Measurements from ENCODE around the gene MDM2. TPM values are rescaled to one million over a fixed set of nuclear protein-coding genes. Genes with fewer than 3 reads are reported as not detected.

MDM2 gene
- total RNA-seq, 2 experiments from 2014 or later = 148 to 153 TPM

DNA sequence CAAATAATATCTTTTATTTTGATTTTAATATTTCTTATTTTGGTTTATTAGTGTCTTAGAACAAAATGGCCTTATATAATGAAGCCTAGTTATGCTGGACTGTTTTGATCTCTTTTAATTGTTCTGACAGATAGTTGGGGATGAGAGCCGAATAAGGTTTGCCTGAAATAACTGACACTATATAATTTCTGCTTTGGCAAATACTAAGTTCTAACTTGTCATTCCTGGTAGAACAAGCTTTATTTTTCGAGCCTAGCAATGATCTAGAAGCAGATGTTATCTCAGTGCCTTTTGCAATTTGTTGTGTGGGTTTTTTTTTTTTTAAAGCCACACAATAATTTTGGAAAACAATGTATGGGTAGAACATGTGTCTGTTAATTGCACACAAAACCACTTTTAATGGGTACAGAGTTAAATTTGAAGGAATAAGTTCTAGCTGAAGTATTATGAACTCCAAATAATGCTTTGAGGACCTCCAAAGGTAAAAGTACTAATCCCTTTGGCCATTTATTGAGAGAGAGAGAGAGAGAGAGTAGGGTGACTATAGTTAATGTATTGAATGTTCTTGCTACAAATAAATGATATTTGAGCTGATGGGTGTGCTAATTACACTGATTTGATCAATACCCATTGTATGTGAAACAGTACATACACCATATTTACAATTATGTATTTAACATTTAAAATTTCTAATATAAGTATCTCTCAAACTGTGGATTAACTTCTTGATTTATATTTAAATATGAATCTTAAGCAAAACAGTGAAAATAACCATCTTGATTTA lies 35.0 kb downstream of the MDM2 start:
- H3K4me1 Mint-ChIP-seq (ENCODE audit: low read depth) = no peaks in the 10 kb centered on the region
- ChIA-PET CTCF (interaction anchor here (0.6 to 1.2 kb wide), 3 partner anchors 12 to 227 kb away, joined by 3 to 4 read pairs (median 3); no protein-coding TSS in a partner anchor), POLR2A (no interaction called here)
- no peaks in the 10 kb centered on the region for H3K27me3 Mint-ChIP-seq
- no peaks in the 10 kb centered on the region for H3K9me3 Mint-ChIP-seq
- TF ChIP-seq, protein P1, sequence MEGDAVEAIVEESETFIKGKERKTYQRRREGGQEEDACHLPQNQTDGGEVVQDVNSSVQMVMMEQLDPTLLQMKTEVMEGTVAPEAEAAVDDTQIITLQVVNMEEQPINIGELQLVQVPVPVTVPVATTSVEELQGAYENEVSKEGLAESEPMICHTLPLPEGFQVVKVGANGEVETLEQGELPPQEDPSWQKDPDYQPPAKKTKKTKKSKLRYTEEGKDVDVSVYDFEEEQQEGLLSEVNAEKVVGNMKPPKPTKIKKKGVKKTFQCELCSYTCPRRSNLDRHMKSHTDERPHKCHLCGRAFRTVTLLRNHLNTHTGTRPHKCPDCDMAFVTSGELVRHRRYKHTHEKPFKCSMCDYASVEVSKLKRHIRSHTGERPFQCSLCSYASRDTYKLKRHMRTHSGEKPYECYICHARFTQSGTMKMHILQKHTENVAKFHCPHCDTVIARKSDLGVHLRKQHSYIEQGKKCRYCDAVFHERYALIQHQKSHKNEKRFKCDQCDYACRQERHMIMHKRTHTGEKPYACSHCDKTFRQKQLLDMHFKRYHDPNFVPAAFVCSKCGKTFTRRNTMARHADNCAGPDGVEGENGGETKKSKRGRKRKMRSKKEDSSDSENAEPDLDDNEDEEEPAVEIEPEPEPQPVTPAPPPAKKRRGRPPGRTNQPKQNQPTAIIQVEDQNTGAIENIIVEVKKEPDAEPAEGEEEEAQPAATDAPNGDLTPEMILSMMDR (IDR thresholded peaks at IDR 0.05) = no peak
- H3K27ac Mint-ChIP-seq = no peak overlapping the region
- intact Hi-C loops (cut with micrococcal nuclease) = no loop called here
- H3K4me3 Mint-ChIP-seq = no peak overlapping the region
- H3K36me3 Mint-ChIP-seq (ENCODE audit: low read depth) = peaks cover 47% of the 10 kb centered on the region
- DNase-seq (no peak), ATAC-seq (no peak)

DNA sequence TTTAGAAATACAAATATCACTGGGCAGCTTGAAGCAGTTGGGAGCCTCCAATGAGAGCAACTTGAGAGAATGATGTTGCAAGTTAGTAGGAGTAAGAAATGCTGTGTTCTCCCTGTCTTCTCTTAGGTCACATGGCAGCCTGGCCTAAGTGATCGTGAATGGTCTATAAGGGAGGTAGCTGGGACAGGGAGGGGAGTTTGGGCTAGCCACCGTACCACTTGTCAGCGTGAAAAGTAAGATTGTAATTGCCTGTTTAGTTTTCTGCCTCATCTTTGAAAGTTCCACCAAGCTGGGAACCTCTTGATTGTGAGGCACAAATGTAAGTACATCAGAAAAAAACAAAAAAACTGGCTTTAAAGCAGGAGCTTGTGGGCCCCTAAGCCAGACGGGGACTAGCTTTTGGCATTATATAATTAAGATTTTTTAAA lies 36.4 kb downstream of the MDM2 start:
- H3K9me3 Mint-ChIP-seq = no peaks in the 10 kb centered on the region
- no peak for DNase-seq
- H3K36me3 Mint-ChIP-seq (ENCODE audit: low read depth) = peaks cover 37% of the 10 kb centered on the region
- H3K4me3 Mint-ChIP-seq = no peak overlapping the region
- TF ChIP-seq, protein P1 (IDR thresholded peaks at IDR 0.05) = no peak
- H3K4me1 Mint-ChIP-seq (ENCODE audit: low read depth) = no peaks in the 10 kb centered on the region
- no peak overlapping the region for H3K27ac Mint-ChIP-seq
- ChIA-PET POLR2A (interaction anchor here (0.7 to 1.2 kb wide), 3 partner anchors 162 to 208 kb away, joined by 3 to 4 read pairs (median 3); no protein-coding TSS in a partner anchor), CTCF (interaction anchor here (0.7 to 1.6 kb wide), 3 partner anchors 14 to 225 kb away, joined by 3 to 8 read pairs (median 3); no protein-coding TSS in a partner anchor)
- H3K27me3 Mint-ChIP-seq = no peaks in the 10 kb centered on the region
- intact Hi-C loops (cut with micrococcal nuclease) = no loop called here
- no peak for ATAC-seq

DNA sequence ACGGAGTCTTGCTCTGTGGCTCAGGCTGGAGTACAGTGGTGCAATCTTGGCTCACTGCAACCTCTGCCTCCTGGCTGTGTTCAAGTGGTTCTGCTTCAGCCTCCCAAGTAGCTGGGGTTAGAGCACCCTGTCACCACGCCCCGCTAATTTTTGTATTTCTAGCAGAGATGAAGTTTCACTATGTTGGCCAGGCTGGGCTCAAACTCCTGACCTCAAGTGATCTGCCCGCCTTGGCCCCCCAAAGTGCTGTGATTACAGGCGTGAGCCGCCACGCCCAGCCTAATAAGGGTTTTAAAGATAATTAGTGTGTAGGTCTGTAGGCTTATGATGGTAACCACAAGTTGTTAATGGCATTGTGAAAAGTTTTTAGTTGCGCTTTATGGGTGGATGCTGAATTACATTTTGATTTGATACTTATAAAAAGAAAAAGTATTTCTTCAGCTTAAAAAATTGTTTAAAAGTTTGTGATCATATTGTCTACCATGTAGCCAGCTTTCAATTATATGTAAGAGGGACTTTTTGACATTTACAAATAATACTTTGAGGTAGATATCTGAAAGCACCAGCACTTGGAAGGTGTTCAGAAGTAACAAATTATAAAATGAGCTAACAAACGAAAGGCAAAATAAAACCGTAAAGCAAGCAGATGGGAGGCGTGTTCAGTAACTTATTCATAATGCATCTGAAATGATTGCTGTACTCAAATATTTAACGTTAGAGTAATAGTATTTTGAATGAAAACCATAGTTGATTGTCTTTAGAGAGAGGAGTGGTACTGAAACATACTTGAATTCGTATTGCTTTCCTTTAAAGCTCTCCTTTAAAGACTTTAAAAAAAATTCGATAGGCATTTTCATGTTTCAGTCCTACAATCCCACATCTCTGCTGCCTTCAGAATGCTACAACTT lies 37.1 kb downstream of the MDM2 start:
- Mint-ChIP-seq H3K27ac (no peak overlapping the region), H3K4me3 (no peak overlapping the region), H3K27me3 (no peaks in the 10 kb centered on the region), H3K36me3 (ENCODE audit: low read depth) (peaks cover 34% of the 10 kb centered on the region), H3K4me1 (ENCODE audit: low read depth) (no peaks in the 10 kb centered on the region), H3K9me3 (no peaks in the 10 kb centered on the region)
- ChIA-PET CTCF (interaction anchor here (1.0 to 1.6 kb wide), 2 partner anchors 13 to 15 kb away, joined by 3 to 8 read pairs; no protein-coding TSS in a partner anchor), POLR2A (interaction anchor here (0.7 to 1.2 kb wide), 4 partner anchors 10 to 171 kb away, joined by 3 to 4 read pairs (median 4); partner anchors contain the start of gene MDM2)
- DNase-seq = no peak
- intact Hi-C loops (cut with micrococcal nuclease) = no loop called here
- TF ChIP-seq, protein P1 (IDR thresholded peaks at IDR 0.05) = no peak
- no peak for ATAC-seq

DNA sequence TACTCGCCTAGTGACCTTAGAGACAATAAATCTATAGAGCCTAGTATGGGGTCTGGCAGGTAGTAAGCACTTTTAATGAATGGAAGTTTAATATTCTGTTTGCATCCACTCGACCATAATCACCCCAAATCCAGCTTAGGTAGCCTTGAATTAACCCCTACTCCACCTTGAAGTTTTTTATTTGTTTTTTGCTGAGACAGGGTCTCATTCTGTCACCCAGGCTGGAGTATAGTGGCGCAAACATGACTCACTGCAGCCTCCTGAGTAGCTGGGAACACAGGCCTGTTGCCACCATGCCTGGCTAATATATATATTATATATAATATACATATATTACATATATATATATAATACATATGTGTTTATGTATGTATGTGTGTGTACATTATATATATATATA lies 38.8 kb downstream of the MDM2 start:
- DNase-seq (no peak), ATAC-seq (no peak)
- intact Hi-C loops (cut with micrococcal nuclease) = no loop called here
- CTCF ChIA-PET = no interaction called here
- no peaks in the 10 kb centered on the region for H3K9me3 Mint-ChIP-seq
- H3K36me3 Mint-ChIP-seq (ENCODE audit: low read depth) = peaks cover 20% of the 10 kb centered on the region
- POLR2A ChIA-PET = no interaction called here
- H3K4me3 Mint-ChIP-seq = no peak overlapping the region
- no peaks in the 10 kb centered on the region for H3K4me1 Mint-ChIP-seq (ENCODE audit: low read depth)
- no peak overlapping the region for H3K27ac Mint-ChIP-seq
- TF ChIP-seq, protein P1 (IDR thresholded peaks at IDR 0.05) = no peak
- H3K27me3 Mint-ChIP-seq = no peaks in the 10 kb centered on the region
